Measurements from ENCODE around the gene ZNF497.

DNA sequence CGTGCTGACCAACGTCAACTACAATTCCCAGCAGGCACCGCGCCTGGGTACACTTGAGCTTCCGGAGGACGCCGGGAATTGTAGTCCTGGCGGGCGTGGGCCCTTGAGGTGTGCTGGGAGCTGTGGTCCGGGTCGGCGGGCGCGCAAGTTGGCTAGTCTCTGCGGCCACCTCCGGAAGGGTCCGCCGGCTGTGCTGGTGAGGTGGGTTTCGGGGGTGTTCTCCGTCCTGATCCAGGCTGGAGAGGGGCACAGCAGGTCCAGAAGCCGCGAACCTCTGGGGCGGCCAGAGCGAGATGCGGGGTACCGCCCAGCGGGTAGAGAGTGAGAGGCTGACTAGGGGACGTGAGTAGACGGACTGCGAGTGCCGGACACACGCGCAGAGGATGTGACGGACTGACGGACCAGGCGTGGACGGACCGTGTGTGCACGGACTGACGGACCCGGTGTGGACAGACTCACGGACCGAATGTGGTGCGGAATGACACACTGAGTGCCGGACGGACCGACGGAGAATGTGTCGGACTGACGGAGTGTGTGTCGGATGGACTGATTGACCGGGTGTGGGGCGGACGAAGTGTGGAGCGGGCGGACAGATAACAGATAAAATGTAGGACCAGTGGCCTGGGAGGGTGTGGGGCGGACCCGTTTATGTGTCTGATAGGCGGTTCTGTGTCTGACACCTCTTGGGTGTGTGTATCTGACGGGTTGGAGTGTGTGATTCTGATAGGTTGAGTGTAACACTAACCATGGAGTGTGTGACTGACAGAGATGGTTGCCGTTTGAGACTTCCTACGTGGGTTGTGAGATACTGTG, 35.4 kb downstream of the ZNF497 start, which contains the start of gene ZSCAN22:
- TF ChIP-seq, protein P1, sequence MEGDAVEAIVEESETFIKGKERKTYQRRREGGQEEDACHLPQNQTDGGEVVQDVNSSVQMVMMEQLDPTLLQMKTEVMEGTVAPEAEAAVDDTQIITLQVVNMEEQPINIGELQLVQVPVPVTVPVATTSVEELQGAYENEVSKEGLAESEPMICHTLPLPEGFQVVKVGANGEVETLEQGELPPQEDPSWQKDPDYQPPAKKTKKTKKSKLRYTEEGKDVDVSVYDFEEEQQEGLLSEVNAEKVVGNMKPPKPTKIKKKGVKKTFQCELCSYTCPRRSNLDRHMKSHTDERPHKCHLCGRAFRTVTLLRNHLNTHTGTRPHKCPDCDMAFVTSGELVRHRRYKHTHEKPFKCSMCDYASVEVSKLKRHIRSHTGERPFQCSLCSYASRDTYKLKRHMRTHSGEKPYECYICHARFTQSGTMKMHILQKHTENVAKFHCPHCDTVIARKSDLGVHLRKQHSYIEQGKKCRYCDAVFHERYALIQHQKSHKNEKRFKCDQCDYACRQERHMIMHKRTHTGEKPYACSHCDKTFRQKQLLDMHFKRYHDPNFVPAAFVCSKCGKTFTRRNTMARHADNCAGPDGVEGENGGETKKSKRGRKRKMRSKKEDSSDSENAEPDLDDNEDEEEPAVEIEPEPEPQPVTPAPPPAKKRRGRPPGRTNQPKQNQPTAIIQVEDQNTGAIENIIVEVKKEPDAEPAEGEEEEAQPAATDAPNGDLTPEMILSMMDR (conservative IDR thresholded peaks at IDR 0.05; ENCODE audit: low read length): no peak
- no peak for TF ChIP-seq EZH2phosphoT487 (IDR thresholded peaks at IDR 0.05; ENCODE audit: borderline replicate concordance)
